ENCODE measurements around the gene LHPP. TPM values are rescaled to one million over a fixed set of nuclear protein-coding genes. Genes with fewer than 3 reads are reported as not detected.

LHPP gene
- polyA plus RNA-seq, 2 of the 4 experiments (the other 2 are of a cell fraction): 14.4 to 18.6 TPM

GRCh38 chr10:124537166-124537725 is 75.6 kb downstream of the LHPP start:
- TF ChIP-seq CHD4 (IDR thresholded peaks at IDR 0.05; ENCODE audit: borderline replicate concordance) (no peak), CHD2 (IDR thresholded peaks at IDR 0.05; ENCODE audit: low read length, partially characterized antibody) (no peak), HOXB13 (CRISPR knock-in tag; IDR thresholded peaks at IDR 0.05; ENCODE audit: low read depth) (no peak), MAFK (IDR thresholded peaks at IDR 0.05; ENCODE audit: partially characterized antibody) (no peak), RARB (CRISPR knock-in tag; IDR thresholded peaks at IDR 0.05) (no peak), JUN (IDR thresholded peaks at IDR 0.05) (no peak), ZSCAN20 (CRISPR knock-in tag; IDR thresholded peaks at IDR 0.05) (no peak), REST (IDR thresholded peaks at IDR 0.05) (no peak), ZNF302 (CRISPR knock-in tag; IDR thresholded peaks at IDR 0.05) (no peak), EP300 (IDR thresholded peaks at IDR 0.05) (no peak), FOSL2 (IDR thresholded peaks at IDR 0.05) (no peak), FOSL2 (CRISPR knock-in tag; IDR thresholded peaks at IDR 0.05) (no peak), MYC (IDR thresholded peaks at IDR 0.05; ENCODE audit: borderline replicate concordance, low read length) (no peak), RAD21 (conservative IDR thresholded peaks at IDR 0.05 in 1 of 2, IDR thresholded peaks at IDR 0.05 in 1 of 2) (no peak), MAX (IDR thresholded peaks at IDR 0.05) (no peak), CTCF (IDR thresholded peaks at IDR 0.05) (no peak), EHMT2 (IDR thresholded peaks at IDR 0.05; ENCODE audit: low read depth) (no peak), EHF (CRISPR knock-in tag; IDR thresholded peaks at IDR 0.05) (no peak), ZFP36 (IDR thresholded peaks at IDR 0.05; ENCODE audit: borderline replicate concordance, partially characterized antibody) (no peak), POLR2A (IDR thresholded peaks at IDR 0.05; ENCODE audit: low read length) (no peak)
- FAIRE-seq (no peak), DNase-seq (ENCODE audit: low read depth in 1 of 2, low spot score in 1 of 2) (no peak), ATAC-seq (no peak)
- Histone ChIP-seq H3K4me2 (no peak overlapping the region), H3K27ac (no peak overlapping the region), H3K4me1 (no peaks in the 10 kb centered on the region), H3K4me3 (no peak overlapping the region), H3K9me3 (no peaks in the 10 kb centered on the region)
- CTCF ChIA-PET: interaction anchor here (1.0 to 15.0 kb wide), 3 partner anchors 25 to 209 kb away, joined by 3 to 96 read pairs (median 32); no protein-coding TSS in a partner anchor
- WGBS (ENCODE audit: missing lambda C conversion rate): 94% methylated on average over 15 of the region's 18 CpGs
- POLR2A ChIA-PET: no interaction called here

GRCh38 chr10:124537891-124538290 is 76.3 kb downstream of the LHPP start:
- FAIRE-seq (no peak), ATAC-seq (no peak)
- H3K9me3 ChIP-seq: no peaks in the 10 kb centered on the region
- TF ChIP-seq NPAS2 (CRISPR knock-in tag; IDR thresholded peaks at IDR 0.05; ENCODE audit: borderline replicate concordance) (no peak), FOSL2 (IDR thresholded peaks at IDR 0.05) (no peak), FOSL2 (CRISPR knock-in tag; IDR thresholded peaks at IDR 0.05) (no peak), ZC3H11A (IDR thresholded peaks at IDR 0.05) (no peak), NR3C1 (IDR thresholded peaks at IDR 0.05) (no peak), PHF8 (IDR thresholded peaks at IDR 0.05; ENCODE audit: borderline replicate concordance, low read depth) (no peak), MAZ (IDR thresholded peaks at IDR 0.05; ENCODE audit: borderline replicate concordance, low read depth, low read length) (no peak), CEBPB (IDR thresholded peaks at IDR 0.05) (no peak), GATA3 (IDR thresholded peaks at IDR 0.05; ENCODE audit: borderline replicate concordance) (no peak), E2F6 (IDR thresholded peaks at IDR 0.05; ENCODE audit: borderline replicate concordance, low read depth) (no peak), CTCF (IDR thresholded peaks at IDR 0.05) (no peak), MYC (IDR thresholded peaks at IDR 0.05; ENCODE audit: borderline replicate concordance, low read length) (no peak), MAX (IDR thresholded peaks at IDR 0.05) (no peak), HOXB5 (CRISPR knock-in tag; IDR thresholded peaks at IDR 0.05) (no peak), SMC3 (IDR thresholded peaks at IDR 0.05) (no peak)

More at GRCh38 chr10:124537891-124538290, 76.3 kb downstream of the LHPP start:
- WGBS (ENCODE audit: missing lambda C conversion rate): 81% methylated on average over 11 of the region's 13 CpGs
- Histone ChIP-seq H3K4me1 (no peaks in the 10 kb centered on the region), H3K4me3 (no peak overlapping the region), H3K27ac (no peak overlapping the region), H3K4me2 (no peak overlapping the region)
- POLR2A ChIA-PET: no interaction called here
- no peak for DNase-seq (ENCODE audit: low read depth in 1 of 2, low spot score in 1 of 2)
- CTCF ChIA-PET: interaction anchor here (1.0 to 15.0 kb wide), 6 partner anchors 11 to 209 kb away, joined by 3 to 96 read pairs (median 8); no protein-coding TSS in a partner anchor
